Esophagus (tissue), 2 donors: ENCODE data around the gene C1orf146. TPM values are rescaled to one million over a fixed set of nuclear protein-coding genes. Genes with fewer than 3 reads are reported as not detected.

Experiments used
- polyA plus RNA-seq, 2 donors: library from polyadenylated mRNA; stranded (reverse); fragments of 200-250 nt; gene quantifications; one replicate each; pipeline ENCODE4 v1.2.3, GENCODE V29; 2013
- donor health status: healthy with polysubstance abuse.
- donor health status: Bipolar disorder and iron deficiency.

C1orf146 gene
- polyA plus RNA-seq, 2 donors = not detected

Other genes starting within 250 kb of the C1orf146 start
- under 1 TPM; 0.12 to 0.56 TPM for gene EPHX4, start 187.9 kb upstream of the C1orf146 start, polyA plus RNA-seq
- under 1 TPM in 1 of 2 donors, not detected in 1; 0.06 TPM for gene SETSIP, start 142.5 kb upstream of the C1orf146 start, polyA plus RNA-seq
- gene BTBD8, start 137.6 kb upstream of the C1orf146 start, polyA plus RNA-seq = 1 to 10 TPM in 1 of 2 donors, under 1 TPM in 1; 0.51 to 1.6 TPM
- 10 to 100 TPM in 1 of 2 donors, 1 to 10 TPM in 1; 7.5 to 22.1 TPM for gene GLMN, start 81.1 kb downstream of the C1orf146 start, polyA plus RNA-seq
- 1 to 10 TPM; 3.3 to 8.2 TPM for gene RPAP2, start 81.1 kb downstream of the C1orf146 start, polyA plus RNA-seq